ENCODE results near the gene FTO. TPM values are rescaled to one million over a fixed set of nuclear protein-coding genes. Genes with fewer than 3 reads are reported as not detected.

The FTO gene
- total RNA-seq (2022; extraction: Qiagen RNA extraction) = 22.4 to 38.7 TPM (median 28.6 TPM) in 5 replicates

DNA sequence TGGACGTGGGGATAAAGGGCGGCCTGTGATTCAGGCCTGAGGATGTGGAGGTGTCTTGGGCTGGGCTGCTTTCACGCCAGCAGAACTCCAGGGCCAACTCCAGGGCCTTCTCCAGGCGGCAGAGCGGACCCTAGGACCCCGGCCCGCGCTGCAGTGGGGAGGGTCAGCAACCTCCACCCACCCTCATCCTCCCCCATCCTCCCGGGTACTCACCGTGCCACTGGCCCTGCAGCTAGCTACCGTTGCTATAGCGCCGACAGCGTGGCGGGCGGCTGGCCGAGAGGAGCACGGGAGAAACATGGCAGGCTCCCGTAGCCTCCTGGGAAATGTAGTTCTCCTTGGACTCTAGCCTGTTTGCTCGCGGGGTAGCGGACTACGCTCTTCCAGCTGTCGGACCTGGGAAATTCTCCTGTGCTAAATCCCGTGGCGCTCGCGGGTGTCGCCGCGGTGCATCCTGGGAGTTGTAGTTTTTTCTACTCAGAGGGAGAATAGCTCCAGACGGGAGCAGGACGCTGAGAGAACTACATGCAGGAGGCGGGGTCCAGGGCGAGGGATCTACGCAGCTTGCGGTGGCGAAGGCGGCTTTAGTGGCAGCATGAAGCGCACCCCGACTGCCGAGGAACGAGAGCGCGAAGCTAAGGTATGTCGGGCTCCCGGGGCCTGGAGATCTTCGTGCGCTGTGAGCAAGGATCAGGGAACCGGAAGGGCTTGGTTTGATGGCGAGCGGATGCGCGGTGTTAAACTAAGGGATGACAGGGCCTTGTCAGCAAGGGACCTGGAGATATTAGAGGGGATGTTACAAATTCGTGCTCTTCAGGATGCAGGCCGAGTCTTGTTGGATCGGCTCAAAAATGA is at the start of gene FTO, which contains the start of gene RPGRIP1L:
Gene FTO, plus strand, starts transcription at position 567 of the 855 bp plus-strand sequence.
Gene RPGRIP1L, minus strand, starts transcription at position 270 of the 855 bp plus-strand sequence. CDS start 3,136 bp downstream, outside the sequence.

Other genes starting within 250 kb of the FTO start
- 20.0 to 24.6 TPM (median 22.3 TPM) in 5 replicates for gene AKTIP, start 200.9 kb upstream of the FTO start, total RNA-seq (2022; extraction: Qiagen RNA extraction)
- gene RPGRIP1L, start 297 bp upstream of the FTO start, total RNA-seq (2022; extraction: Qiagen RNA extraction) = 9.5 to 11.3 TPM (median 10.8 TPM) in 5 replicates